Activated CD8-positive, alpha-beta memory T cell treated with anti-CD3 and anti-CD28 coated beads, Interleukin-2, amount 50 U/mL, for 24 hours (primary cell): ENCODE results near the gene FAN1.

Source experiments
- DNase-seq: peaks from one replicate; pipeline ENCODE4 v3.0.0-alpha.2; 2020; ENCODE audit errors: extremely low read depth

FAN1 gene

DNA sequence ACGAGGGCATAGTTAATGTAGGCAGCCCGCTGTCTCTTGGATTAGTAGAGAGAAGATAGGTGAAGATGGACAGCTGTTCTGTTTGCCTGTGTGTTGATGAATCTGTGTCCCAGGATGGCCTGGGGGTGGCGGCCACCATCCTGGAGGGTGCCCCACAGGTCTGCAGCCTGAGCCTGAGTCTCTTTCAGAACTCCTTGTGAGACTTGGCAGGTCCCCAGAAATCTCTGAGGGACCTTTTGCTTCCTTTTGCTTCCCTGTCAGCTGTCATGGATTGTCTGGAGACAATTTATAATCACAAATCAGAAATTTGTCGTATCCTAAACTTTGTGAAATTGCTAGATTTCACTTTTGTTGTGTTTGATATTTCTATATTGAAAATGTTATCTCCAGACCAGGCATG, 17.4 kb downstream of the FAN1 start:
- no peak for DNase-seq

DNA sequence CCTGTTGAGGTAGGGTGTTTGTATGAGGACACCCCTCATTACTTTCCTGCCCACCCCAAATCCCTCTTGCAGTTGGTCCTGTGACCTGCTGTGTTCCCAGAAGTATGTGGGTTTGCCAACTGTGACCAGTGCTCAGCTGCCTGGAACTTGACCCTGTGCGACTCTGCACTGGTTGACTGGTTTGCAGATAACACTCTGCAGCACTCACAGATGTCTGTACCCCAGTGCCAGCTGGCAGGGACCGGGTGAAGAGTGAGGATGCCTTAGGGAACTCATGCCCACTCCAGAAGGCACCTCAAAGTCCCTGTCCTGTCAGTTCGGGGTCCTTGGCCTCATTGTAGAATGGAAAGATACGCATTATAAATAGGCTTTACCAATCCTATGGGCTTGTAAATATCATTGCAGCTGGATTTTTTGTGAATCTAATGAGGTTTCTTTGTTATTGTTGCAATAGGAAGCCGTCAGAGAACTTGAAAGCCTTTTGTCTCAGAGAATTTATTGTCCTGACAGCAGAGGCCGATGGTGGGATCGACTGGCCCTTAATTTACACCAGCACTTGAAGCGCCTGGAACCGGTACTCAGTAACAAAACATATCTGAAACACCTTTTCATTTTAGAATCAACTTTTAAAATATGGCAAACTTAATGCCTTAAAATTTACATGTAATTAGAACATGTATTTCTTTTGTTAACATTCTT, 18.2 kb downstream of the FAN1 start:
- DNase-seq: no peak

DNA sequence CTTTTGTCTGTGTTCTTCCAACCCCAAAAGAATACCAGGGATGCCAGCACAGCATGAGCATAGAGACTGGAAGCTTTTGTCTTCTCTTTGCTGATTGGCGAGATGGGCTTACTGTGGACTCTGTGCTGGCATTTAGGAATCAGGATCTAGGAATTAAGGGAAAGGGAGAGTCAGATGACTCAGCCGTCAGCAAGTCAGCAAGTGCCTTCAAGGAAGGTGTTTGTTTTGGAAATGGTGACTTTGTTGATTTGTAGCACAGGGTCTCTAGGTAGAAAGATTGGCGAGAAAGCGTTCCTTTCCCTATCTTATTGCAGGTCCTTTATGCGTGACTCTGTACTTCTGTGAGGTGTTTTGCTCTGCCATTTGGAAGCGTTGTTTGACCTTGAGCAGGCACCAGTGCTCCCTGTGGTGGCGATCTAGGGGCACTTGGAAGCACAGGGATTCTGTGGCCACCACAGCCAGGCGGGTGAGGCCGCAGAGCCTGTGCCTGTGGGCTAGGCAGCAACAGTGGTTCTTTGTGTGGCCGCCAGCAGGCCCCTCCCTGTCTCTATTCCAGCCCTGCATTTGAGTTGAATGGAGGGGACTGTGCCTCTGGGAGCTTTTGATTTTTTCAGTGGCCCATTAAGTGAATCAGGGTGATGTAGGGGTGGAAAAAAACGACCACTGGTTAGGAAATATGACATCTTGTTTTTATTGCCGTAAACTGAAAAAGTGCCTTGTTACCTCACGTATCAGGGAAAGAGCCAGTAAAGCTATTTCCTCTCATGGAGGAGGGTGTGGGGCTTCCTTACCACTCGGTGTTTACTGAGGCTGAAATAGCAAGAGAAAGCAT, 19.0 kb downstream of the FAN1 start:
- no peak for DNase-seq

DNA sequence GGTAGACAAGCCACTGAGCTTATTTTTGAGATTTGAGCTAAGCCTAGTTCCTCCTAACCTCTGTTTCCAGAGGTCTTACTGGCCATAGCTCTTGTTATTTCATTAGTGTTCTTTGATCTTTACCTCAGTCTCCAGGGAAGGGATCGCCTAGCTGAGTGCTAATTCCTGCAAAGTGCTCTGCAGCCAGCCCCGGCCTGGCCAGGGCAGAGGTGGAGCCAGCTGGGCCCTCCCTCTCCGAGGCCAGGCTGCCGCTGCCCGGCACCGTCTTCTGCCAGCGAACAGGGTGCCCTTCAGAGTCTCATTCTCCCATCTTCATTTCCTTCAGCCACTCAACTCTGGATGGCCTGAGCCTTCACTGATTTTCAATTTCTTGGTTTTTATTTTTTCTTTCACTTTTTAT, 19.7 kb downstream of the FAN1 start:
- no peak for DNase-seq

DNA sequence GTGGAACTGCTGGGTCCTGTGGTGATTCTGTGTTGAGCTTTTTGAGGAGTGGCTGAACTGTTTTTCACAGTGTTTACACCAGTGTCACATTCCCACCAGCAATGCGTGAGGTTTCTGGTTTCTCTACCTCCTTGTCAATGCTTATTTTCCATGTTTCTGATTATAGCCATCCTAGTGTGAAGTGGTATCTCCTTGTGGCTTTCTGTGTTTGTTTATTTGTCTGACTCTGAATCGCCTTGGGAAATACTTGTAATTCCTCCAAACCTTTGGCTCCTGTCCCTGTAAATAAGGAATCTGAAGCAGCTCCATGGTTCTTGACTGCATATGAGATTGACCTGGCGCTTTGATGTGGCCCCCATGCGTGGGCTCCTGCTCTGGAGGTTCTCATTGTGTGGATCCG, 20.6 kb downstream of the FAN1 start:
- no peak for DNase-seq

DNA sequence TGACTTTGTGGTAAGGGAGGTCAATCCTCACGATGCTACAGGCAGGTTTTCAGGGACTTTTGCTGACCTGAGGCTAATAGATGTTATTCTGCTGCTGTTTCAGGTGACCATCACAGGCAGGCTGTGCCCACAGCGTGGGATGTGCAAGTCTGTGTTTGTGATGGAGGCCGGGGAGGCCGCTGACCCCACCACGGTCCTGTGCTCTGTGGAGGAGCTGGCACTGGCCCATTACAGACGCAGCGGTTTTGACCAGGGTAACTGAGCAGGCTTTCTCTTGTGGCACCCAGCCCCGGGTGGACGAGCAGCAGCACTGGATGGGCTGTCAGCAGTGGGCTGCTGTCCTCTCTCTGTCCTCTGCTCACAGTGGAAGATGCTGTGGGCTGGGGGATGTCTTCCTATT, 22.0 kb downstream of the FAN1 start:
- DNase-seq: no peak

DNA sequence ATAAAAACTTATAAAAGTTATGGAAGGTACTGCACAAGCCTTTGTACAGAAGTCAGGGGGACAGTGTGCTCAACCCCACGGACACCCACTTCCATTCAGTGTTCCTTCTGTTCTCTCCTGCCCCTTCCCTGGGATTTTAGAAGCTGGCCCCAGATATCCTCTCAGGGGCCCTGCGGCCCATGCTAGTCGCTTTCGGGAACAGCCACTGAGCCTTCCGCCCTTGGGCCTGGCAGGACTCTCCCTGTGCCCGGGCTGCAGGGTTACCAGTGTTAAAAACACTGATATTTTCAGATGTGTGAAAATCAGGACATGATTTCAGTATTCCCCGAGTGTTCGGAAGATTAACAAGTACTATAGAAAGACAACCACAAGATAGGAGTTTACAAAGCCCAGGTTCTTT, 22.4 kb downstream of the FAN1 start:
- no peak for DNase-seq

DNA sequence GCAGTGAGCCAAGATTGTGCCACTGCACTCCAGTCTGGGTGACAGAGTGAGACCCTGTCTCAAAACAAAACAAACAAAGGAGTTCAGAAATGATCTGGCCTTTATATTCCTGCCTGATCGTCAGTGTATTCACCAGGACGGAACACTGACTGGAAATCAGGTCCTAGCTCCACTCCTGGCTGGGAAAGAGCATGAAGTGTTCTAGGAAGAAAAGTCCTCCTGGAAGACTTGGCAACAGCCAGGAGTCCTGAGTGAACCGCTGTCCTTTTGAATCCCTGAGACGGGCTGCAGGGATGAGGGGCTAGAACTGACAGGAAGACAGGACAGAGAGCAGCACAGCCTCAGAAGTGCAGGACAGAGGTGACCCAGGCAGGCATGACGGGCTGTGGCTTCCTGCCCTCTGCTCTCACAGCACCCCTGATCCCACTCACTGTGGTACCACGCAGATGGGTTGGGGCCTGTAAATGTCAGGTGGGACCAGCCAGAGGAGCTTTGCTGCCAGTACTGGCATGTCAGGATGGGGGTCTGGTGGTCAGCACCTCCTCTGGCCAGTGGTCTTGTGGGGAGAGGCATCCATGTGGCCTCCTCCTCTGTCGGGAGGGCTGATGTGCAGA, 23.5 kb downstream of the FAN1 start:
- DNase-seq: no peak

DNA sequence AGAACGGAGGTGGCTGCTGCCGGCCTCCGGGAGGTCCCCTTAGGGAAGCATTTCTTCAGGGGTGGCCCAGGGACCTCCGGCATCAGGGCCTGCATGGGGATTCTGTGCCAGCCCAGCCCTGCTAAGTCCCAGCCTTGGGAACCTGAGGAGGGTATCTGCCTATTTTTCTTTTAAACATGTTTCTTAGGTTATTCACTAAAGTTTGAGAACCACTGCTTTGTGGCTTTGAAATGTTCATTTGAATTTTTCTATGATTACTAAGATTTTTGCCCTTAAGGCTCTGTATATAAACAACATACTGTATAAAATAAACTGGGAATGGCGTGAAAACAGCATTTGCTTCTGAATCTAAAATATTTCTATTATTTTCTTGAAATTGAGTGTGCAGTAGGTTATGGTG, 24.4 kb downstream of the FAN1 start:
- no peak for DNase-seq

DNA sequence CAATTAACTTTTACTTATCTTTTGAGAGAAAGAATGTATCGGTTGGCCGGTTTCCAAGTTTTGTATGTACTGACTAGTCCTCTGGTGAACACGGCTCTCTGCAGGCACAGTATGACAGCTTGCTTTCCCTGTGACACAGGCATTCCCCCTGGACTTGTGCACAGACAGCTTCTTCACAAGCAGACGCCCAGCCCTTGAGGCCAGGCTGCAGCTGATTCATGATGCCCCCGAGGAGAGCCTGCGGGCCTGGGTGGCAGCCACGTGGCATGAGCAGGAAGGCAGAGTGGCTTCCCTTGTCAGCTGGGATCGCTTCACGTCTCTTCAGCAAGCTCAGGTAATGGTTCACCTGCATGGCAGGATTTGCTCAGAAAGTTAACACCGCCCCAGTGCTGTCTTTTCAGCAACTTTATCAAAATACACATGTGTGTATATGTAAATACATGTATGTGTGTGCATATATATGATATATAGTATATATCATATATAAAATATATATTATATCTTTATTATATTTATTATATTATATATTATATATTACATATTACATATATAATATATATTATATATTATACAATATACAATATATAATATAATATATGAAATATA, 25.5 kb downstream of the FAN1 start:
- no peak for DNase-seq

DNA sequence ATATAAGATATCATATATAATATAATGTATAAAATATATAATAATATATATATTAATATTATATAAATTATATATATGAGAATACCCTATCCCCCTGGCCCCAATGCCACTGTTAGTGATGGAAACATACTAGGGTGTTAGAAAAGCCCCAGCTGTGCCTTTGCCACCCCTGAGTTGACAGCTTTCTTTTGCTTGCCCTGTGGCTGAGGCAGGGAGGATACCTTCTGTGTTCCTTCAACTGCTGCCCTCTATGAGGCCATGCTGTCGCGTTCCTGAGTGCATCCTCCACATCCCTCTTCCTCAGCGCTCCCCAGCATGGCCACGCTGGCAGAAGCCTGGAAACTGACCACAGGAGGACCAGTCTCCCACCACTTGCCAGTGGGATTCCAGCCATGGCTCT, 26.3 kb downstream of the FAN1 start:
- DNase-seq: no peak

DNA sequence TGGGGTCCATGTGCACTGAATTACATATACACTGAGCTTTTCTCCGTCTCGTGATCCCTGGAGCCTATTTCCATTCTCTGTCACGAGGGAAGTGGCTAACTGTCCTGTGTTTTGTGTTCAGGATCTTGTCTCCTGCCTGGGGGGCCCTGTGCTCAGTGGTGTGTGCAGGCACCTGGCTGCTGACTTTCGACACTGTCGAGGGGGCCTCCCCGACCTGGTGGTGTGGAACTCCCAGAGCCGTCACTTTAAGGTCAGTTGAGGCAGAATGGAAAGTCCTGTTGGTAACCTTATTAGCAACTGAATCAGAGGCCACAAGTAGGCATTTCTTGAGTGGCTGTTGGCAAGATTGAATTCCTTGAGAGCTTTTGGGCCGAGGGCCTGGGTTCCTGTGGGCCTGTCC, 26.7 kb downstream of the FAN1 start:
- DNase-seq: no peak

DNA sequence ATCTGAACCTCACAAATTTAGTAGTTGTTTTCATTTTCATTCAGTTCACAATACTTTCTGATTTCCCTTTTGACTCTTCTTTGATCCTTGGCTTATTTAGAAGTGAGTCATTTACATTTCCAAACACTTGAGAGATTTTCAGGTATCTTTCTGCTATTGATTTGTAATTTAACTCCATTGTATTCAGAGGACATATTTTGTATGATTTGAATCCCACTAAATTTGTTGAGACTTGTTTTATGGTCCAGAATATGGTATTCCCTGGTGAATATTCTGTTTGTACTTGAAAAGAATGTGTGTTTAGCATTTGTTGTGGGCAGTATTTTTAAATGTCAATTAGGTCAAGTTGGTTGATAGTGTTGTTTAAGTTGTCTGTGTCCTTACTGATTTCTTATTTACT, 29.6 kb downstream of the FAN1 start:
- no peak for DNase-seq

DNA sequence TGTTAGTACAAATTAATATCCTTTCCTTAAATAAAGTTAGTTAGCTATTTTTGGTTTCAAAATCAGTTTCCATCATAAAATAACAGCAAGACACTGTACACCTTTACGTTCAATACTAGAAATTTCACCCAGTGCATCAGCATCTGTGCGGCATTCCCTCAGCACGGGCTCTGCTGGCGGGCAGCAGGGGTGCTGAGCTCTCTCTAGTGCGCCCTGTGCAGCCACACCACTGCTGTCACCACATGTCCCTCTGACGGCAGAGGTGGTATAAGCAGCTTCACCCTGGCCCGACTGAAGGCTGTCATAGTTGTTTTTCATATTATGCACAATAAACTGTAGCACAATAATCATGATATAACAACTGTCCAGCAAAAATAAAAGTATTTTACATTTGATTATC, 35.4 kb downstream of the FAN1 start:
- no peak for DNase-seq

DNA sequence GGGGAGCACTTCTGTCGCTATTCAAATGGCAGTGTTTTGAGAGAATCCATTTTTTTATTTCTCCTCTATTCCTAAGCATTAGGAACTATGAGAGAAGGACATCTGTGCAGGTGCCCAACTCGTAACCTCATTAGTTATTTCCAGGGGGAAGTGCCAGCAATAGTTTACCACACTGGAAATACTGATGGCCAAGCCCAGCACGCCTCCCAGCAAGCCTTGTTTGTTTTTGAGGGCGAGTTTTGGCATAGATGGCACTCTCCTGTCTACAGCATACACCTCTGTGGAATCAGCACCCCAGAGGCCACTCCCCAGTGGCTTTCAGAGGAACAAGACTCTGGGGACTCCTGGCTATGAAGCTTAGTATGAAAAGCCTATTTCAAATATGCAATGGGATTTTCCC, 36.6 kb downstream of the FAN1 start:
- DNase-seq: no peak

DNA sequence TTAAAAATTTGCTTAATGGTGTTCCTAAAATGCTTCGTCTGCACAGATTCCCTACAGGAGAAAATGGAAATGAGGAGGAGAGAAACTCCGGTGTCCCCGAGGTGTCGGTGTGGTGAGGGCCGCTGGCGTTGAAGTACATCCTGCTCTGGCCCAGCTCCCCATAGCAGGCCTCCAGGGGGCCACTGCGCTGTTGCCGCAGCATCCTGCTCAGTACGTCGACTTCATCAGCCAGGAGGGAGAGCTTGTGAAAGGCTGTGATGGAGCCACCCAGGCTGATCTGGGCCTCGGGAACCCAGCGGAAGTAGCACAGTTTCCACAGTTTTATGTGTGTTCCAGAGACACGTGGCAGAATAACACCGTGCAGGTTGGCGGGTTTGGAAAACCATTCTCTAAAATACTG, 37.8 kb downstream of the FAN1 start:
- no peak for DNase-seq

DNA sequence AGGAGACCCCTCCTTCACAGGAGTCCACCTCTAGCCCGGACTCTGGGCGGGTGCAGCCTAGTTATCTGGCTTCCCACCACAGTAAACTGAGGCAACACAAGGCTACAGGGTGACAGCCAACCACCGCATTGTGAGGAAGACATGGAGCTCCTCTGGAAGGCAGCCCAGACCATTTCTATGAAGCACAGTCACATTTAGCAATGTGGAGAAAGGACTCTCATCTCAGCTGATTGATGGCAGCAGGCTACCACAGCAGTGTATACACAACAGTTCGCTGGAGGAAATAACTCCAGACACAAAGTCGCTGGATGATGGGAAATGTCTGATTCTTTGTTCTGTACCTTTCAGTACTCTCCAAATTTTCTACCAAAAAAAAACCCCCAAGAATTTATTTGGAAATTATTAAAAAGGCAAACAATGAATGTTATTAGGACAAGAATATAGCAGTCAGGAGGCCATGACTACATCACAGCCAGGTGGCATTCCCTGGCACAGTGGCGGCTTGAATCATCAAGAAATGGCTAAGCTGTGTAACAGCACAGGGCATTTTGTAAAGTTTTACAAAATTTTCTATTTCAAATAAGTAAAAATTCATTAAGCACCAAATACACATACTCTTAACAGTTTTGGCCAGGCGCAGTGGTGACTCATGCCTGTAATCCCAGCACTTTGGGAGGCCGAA, 40.1 kb downstream of the FAN1 start:
- no peak for DNase-seq

DNA sequence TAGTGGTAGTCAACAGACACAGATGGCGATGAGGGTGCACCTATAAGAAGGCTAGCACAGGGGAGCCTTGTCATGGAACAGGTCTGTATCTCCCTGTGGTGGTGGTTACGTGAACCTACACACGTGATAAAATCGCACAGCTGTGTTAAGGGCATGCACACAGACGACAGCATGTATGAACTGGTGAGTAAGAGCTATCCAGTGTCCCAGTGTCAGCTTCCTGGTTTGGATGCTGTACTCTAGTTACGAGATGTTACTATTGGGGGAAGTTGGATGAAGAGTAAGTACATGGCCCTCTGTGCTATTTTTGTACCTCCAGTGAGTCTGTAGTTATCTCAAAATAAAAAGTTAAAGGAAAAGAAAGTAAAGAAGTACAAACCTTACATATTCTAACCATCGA, 49.5 kb downstream of the FAN1 start:
- DNase-seq: no peak

DNA sequence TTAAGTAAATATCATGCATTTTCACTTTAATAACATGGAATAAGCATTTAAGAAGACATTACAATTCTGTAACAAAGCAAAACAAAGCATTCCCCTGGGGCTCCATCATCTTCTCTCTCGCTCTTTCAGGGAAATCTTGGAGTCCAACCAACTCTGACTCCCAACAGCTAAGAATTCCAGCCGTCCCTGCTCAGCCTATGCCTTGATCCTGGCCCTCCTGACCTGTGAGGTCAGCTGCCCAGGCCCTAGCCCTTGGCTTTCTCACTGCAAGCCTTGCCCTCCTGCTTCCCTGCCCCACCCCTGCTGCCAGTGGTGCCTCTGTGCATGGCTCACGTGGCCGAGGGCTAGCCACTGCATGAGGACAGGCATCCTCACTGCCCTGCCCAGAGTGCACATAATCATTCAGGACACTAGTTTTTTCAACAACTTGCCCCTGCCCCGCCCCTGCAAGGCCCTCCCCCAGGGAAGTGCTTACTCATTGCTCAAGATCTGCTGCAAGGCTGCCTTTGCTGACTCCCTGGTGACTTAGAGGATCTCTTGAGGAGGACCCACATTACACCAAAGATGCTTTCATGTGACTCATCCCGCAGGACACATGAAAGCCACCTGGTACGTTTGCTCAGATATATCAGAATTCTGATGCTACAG, 50.1 kb downstream of the FAN1 start:
- no peak for DNase-seq

DNA sequence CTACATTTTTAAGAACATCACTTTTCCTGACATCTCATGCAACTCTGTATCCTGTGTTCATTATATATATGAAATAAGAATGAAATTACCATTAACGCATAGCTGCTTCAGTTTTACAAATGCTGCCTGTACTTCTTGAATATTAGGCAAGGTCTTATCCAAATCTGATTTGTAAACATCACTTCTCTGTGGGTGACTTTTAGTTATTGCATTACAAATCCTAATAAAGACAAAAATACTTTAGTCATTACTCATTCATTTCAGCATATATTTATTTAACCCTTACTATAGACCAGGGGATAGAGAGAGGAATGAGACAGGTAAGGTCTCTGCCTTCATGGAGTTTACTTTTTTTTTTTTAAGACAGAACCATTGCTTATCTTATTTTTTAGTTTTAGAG, 51.0 kb downstream of the FAN1 start:
- DNase-seq: no peak

DNA sequence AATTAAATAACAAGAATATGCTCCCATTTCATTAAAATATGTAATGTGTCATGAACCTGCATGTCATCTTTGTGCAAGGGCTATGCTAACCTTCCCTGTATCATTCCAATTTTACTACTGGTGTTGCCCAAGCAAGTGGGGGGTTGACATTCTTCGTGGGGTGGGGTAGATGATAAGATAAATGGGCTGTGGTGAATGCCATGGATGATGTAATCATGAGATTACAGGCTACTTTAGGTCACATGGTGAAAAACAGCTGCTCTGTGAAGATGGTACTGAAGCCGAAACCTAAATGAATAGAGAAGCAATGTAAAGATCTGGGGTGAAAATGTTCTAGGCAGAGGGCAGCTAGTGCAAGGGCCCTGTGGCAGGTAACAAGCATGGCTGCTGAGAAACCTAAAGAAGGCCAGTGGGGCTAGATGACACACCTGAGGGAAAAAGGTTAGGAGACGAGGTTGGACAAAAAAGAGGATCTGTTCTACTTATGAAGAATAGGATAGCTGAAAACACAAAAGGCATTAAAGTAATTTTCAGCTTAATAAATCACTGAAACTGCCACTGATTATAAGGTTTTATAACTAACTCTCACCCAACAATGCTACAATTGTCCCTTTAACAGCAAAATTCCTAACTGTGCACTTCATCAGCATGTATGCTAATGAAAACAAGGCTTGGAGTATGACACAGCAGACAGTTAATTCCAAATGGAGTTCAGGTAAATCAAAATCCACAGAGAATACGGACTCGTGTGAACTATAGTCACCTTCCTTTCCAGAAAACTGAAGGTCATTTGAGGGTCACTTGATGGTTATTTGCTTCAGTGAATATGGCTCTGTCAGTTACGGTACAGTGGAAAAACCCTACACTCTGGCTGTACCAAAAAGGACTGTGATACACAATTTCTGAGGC, 52.8 kb downstream of the FAN1 start:
- DNase-seq: no peak
